Fibroblast of skin of left biceps (primary cell): ENCODE measurements around the gene KPNB1.

ENCODE experiments used
- DNase-seq, 2 experiments: peaks; one replicate each; pipeline ENCODE4 v3.0.0-alpha.2; 2013; ENCODE audit warnings: low read depth in 2 of 2

KPNB1 gene

GRCh38 chr17:47636273-47637030, 13.3 kb upstream of the KPNB1 start:
- DNase-seq: no peak

- no peak for DNase-seq
Measured at GRCh38 chr17:47638903-47639302, 10.8 kb upstream of the KPNB1 start.

DNA sequence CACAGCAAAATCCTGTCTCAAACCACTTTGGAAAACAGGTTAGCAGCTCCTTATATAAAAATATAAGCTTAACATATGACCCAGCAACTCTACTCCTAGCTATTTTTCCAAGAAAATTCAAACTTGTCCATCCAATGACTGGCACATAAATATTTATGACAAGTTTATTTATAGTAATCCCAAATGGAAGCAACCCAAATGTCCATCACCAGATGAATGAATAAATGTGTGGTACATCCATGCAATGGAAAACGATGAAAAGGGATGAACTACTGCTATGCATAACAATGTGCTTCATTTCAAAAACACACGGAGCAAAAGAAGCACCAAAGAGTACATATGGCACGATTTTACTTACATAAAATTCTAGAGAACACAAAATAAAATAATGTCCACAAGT, 9.6 kb upstream of the KPNB1 start:
- no peak for DNase-seq

GRCh38 chr17:47641202-47641601, 8.5 kb upstream of the KPNB1 start:
- DNase-seq: no peak

- DNase-seq: no peak
Measured at GRCh38 chr17:47643116-47643515, 6.6 kb upstream of the KPNB1 start.

DNA sequence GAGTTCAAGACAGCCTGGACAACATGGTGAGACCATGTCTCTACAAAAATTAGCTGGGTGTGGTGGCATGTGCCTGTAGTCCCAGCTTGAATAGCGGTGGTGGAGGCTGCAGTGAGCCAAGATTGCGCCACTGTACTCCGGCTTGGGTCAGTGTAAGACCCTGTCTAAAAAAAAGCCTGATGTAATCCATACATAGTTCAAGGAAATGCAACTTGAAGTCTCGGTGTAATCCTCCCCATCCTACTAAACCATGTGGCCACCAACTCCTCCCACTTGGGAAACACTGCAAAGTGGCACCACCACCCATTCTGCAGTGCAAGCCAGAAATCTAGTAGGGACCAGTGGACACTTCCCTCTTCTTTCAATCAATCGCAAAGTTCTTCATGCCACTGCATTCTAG, 5.4 kb upstream of the KPNB1 start:
- no peak for DNase-seq

DNA sequence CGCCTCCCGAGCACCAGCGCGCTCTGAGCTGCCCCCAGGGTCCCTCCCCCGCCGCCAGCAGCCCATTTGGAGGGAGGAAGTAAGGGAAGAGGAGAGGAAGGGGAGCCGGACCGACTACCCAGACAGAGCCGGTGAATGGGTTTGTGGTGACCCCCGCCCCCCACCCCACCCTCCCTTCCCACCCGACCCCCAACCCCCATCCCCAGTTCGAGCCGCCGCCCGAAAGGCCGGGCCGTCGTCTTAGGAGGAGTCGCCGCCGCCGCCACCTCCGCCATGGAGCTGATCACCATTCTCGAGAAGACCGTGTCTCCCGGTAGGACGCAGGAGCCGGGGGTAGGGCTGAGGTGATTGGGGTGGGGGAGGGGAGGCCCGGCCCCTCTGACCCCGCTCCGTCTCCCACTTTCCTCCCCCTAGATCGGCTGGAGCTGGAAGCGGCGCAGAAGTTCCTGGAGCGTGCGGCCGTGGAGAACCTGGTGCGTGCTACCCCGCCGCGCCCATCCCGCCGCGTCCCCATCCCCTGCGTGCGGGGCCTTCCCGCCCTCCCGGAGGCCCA, 329 bp downstream of the KPNB1 start:
- no peak for DNase-seq

GRCh38 chr17:47650525-47651522, 1.1 kb downstream of the KPNB1 start:
- peak; percentile 95 to 96 for DNase-seq

DNA sequence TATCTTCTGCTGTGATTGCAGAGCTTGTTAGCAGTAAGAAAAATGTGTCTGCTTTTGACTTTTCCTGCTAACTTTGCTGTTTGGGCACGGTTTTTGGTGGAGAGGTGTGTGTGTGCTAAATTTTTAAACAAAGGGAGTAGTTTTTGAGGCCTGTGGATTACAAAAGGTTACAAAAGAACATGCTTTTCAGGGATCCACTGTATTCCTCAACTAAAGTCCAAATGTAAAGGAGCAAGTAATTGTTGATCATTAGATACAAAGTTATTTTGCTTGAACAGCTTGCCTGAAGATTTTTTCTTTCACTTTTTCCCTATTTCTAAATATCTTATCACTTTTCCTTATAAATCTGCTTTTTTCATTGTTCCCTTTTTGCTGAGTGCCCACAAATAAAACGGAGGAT, 2.0 kb downstream of the KPNB1 start:
- no peak for DNase-seq

DNA sequence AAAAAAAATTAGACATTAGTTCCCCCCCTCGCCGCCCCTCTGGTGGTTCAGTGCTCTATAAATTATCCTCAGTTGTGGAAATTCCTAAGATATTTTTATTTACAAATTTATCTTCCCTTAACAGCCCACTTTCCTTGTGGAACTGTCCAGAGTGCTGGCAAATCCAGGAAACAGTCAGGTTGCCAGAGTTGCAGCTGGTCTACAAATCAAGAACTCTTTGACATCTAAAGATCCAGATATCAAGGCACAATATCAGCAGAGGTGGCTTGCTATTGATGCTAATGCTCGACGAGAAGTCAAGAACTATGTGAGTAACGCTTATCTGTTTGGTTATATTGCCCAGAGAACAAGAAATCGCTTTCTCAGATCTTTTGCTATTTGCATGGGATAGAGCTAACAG, 2.9 kb downstream of the KPNB1 start:
- no peak for DNase-seq

- no peak for DNase-seq
Measured at GRCh38 chr17:47653442-47653841, 3.7 kb downstream of the KPNB1 start.

DNA sequence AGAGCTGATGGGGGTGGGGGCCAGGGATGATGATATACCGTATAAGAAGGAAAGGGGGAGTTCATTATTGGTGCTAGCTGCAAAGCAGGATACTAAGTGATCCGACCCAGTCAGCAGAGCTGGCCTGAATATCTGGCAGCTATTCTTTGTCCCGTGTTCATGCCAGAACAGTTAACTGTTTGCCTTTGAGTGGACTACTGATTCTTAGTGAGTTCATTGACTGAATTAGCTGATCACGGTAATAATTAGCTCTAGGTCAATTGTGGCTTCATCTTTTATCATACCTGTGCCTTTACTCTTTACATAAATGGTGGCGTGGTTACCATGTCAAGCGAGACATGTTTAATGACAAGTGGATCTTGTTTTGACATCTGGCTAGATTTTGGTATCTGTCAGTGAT, 5.3 kb downstream of the KPNB1 start:
- DNase-seq: no peak

DNA sequence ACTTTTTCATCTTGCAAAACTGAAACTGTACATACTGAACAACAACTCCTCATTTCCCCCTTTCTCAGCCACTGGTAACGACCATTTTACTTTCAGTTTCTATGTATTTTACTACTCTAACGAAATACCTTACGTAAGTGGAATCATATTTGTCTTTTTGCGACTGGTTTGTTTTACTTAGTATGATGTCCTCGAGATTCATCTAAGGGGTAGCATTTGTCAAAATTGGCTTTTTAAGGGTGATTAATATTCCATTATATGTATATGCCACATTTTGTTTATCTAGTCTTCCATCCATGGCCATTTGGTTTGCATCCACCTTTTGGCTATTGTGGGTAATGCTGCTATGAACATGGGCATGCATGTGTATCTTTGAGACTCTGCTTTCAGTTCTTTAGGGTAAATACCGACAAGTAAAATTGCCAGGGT, 10.4 kb downstream of the KPNB1 start:
- DNase-seq: no peak

GRCh38 chr17:47663912-47664623, 14.3 kb downstream of the KPNB1 start:
- DNase-seq: no peak

DNA sequence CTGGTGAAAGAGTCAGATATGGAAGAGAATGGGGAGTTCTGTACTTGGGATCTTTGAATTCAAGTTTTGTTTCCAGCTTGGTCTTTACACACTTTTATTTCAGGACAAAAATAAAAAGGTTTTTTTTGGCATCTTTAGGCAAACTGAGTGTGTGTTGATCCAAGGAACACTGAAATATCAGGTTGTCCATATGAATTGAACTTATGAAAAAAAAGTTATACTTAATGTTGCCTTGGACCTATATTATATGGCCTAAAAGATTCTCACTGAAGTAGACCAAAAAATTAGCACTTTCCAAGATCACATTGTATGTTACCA, 14.9 kb downstream of the KPNB1 start:
- DNase-seq: no peak

GRCh38 chr17:47665655-47666054, 15.9 kb downstream of the KPNB1 start:
- no peak for DNase-seq

GRCh38 chr17:47669081-47669480, 19.4 kb downstream of the KPNB1 start:
- DNase-seq: no peak

GRCh38 chr17:47670064-47670463, 20.3 kb downstream of the KPNB1 start:
- DNase-seq: no peak

DNA sequence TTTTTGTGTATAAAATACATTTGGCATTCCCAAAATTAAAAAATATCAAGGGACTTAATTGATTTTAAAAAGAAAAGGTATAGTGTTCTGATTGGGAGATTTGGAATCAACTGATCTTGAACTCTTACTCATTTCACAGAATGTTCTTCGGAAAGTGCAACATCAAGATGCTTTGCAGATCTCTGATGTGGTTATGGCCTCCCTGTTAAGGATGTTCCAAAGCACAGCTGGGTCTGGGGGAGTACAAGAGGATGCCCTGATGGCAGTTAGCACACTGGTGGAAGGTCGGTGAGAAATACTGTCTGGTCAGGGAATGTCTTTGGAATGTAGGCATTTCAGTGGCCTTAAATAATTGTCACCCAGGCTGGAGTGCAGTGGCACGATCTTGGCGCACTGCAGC, 24.8 kb downstream of the KPNB1 start:
- no peak for DNase-seq

DNA sequence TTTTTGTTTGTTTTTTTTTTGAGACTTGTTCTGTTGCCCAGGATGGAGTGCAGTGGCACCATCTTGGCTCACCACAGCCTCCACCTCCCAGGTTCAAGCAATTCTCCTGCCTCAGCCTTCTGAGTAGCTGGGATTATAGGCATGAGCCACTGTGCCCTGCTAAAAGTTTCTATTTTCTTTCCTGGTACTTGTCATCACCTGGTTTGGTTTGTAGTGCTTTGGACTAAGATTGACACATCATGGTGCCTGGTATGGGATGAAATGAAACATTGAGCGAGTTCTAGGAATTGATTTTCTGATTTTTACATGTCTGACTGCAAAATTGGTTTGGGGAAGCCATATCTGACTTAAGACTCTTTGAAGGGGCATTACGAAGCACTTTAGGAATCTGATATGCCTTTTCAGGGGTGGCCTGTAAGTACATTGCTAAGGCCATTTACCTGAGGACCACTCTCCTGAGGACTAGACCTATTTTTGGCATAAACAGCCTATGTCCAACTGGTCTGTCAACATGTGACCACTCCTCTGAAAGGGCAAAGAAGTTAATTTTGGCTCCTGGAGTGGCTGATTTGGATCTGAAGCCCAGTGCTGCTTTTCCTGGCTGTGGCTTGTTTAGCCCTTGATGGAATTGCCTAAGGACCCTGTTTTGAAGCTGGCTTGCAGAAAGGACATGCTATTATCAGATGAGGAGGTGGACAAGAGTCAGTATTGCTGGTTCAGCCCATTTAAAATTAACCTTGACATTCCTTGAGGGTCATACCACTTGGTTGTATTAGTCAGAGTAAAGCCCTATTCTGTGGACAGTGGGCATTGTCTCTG, 25.9 kb downstream of the KPNB1 start:
- DNase-seq: no peak

DNA sequence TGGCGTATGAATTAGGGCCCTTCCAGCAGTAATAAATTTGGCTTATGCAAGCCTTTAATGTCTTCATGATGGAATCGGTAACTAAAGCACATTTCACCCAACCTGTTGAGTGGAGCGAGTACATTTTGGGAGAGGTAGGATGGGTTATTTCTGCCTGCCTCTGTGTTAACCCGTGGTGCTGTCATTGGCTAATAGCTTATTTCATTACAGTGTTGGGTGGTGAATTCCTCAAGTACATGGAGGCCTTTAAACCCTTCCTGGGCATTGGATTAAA, 26.4 kb downstream of the KPNB1 start:
- DNase-seq: no peak
